Measurements from ENCODE around the gene COL1A1. TPM values are rescaled to one million over a fixed set of nuclear protein-coding genes. Genes with fewer than 3 reads are reported as not detected.

Gene COL1A1
- total RNA-seq, 4 donors from 2014 or later: 15.0 to 90.5 (median 25.8) TPM

- intact Hi-C loops (cut with DNase I; ENCODE audit: low total_unique reads): no loop called here
- 79 to 86% methylated on average over 7 of the region's 7 CpGs for WGBS, 2 donors
These were observed 4.6 kb upstream of the COL1A1 start for GRCh38 chr17:50205963-50206505.

GRCh38 chr17:50205111-50205962 lies 3.9 kb upstream of the COL1A1 start:
- no peak overlapping the region for H3K4me3 ChIP-seq (ENCODE audit: low read depth, poor library complexity, severe bottlenecking)
- 50 to 59% methylated on average over 10 of the region's 10 CpGs for WGBS, 2 donors
- intact Hi-C loops (cut with DNase I; ENCODE audit: low total_unique reads): no loop called here
- no peak for DNase-seq (ENCODE audit: low spot score in 2 of 2)
- TF ChIP-seq POLR2A (IDR thresholded peaks at IDR 0.05) (no peak), CTCF (IDR thresholded peaks at IDR 0.05) (no peak)

More at GRCh38 chr17:50205963-50206505, 4.6 kb upstream of the COL1A1 start:
- no peak overlapping the region for H3K4me3 ChIP-seq (ENCODE audit: low read depth, poor library complexity, severe bottlenecking)
- TF ChIP-seq CTCF (IDR thresholded peaks at IDR 0.05): no peak
- TF ChIP-seq POLR2A (IDR thresholded peaks at IDR 0.05): no peak
- DNase-seq (ENCODE audit: low spot score in 2 of 2): no peak

- 66 to 72% methylated on average over 3 of the region's 3 CpGs for WGBS, 2 donors
- no peak overlapping the region for H3K4me3 ChIP-seq (ENCODE audit: low read depth, poor library complexity, severe bottlenecking)
- TF ChIP-seq POLR2A (IDR thresholded peaks at IDR 0.05) (no peak), CTCF (IDR thresholded peaks at IDR 0.05) (no peak)
- DNase-seq (ENCODE audit: low spot score in 2 of 2): no peak
- intact Hi-C loops (cut with DNase I; ENCODE audit: low total_unique reads): no loop called here
These were observed 3.0 kb upstream of the COL1A1 start for GRCh38 chr17:50204431-50204830.

- TF ChIP-seq POLR2A (IDR thresholded peaks at IDR 0.05): no peak
- no peak for TF ChIP-seq CTCF (IDR thresholded peaks at IDR 0.05)
- intact Hi-C loops (cut with DNase I; ENCODE audit: low total_unique reads): no loop called here
- no peak overlapping the region for H3K4me3 ChIP-seq (ENCODE audit: low read depth, poor library complexity, severe bottlenecking)
These were observed 2.3 kb upstream of the COL1A1 start for GRCh38 chr17:50203604-50204345.

GRCh38 chr17:50203086-50203485 lies 1.7 kb upstream of the COL1A1 start:
- DNase-seq (ENCODE audit: low spot score in 2 of 2): no peak
- intact Hi-C loops (cut with DNase I; ENCODE audit: low total_unique reads): no loop called here

More at GRCh38 chr17:50203604-50204345, 2.3 kb upstream of the COL1A1 start:
- DNase-seq (ENCODE audit: low spot score in 2 of 2): no peak
- WGBS, 2 donors: 54 to 69% methylated on average over 13 of the region's 13 CpGs

More at GRCh38 chr17:50203086-50203485, 1.7 kb upstream of the COL1A1 start:
- 32 to 47% methylated on average over 14 of the region's 14 CpGs for WGBS, 2 donors
- no peak overlapping the region for H3K4me3 ChIP-seq (ENCODE audit: low read depth, poor library complexity, severe bottlenecking)
- no peak for TF ChIP-seq CTCF (IDR thresholded peaks at IDR 0.05)
- no peak for TF ChIP-seq POLR2A (IDR thresholded peaks at IDR 0.05)

Data from lower leg skin (tissue), 4 donors.